Naive thymus-derived CD4-positive, alpha-beta T cell (primary cell): ENCODE data around the gene GRXCR1. TPM values are rescaled to one million over a fixed set of nuclear protein-coding genes. Genes with fewer than 3 reads are reported as not detected.

Experiments used
- ATAC-seq: fragments of 150-1000 bp; cut with Tn5 transposase; 2 replicates; pipeline ENCODE4 v1.10.0; 2021; ENCODE audit warnings: mild to moderate bottlenecking, moderate library complexity
- CTCF ChIA-PET: fragments of 350-600 bp; sonication (Branson Sonifier 250); formaldehyde crosslinking; loops from one replicate; lab custom pipeline; 2021; ENCODE audit warnings: antibody characterized with exemption; lab: Charles Lee
- POLR2A ChIA-PET: fragments of 350-600 bp; sonication (Branson Sonifier 250); formaldehyde crosslinking; loops from one replicate; lab custom pipeline; 2021; ENCODE audit warnings: antibody characterized with exemption, inconsistent platforms; lab: Charles Lee
- DNase-seq, 9 donors: peaks; one replicate each; pipeline versions ENCODE4 v3.0.0 to v3.0.0-alpha.2; 2020 to 2022; ENCODE audit warnings: mixed read lengths in 1 of 9
- H3K27ac ChIP-seq: one replicate; pipeline ENCODE4 v1.7.0; 2013; ENCODE audit warnings: mild to moderate bottlenecking, low read depth, low read length, moderate library complexity
- H3K27me3 ChIP-seq, 2 donors: one replicate each; pipeline ENCODE4 v1.7.0; 2013; ENCODE audit warnings: low read length in 2 of 2, mild to moderate bottlenecking in 2 of 2, moderate library complexity in 2 of 2; ENCODE audit not compliant: control insufficient read depth in 2 of 2, insufficient read depth in 2 of 2
- H3K36me3 ChIP-seq, 3 experiments: 1 replicate in 2 of 3; 2 replicates in 1 of 3; pipeline ENCODE4 v1.7.0; 2013; ENCODE audit warnings: low read length in 3 of 3, mild to moderate bottlenecking in 3 of 3, moderate library complexity in 1 of 3; ENCODE audit not compliant: insufficient read depth in 3 of 3, control insufficient read depth in 2 of 3
- H3K4me1 ChIP-seq, 2 donors: one replicate each; pipeline ENCODE4 v1.7.0; 2013; ENCODE audit warnings: low read length in 2 of 2, mild to moderate bottlenecking in 2 of 2, moderate library complexity in 1 of 2; ENCODE audit not compliant: control insufficient read depth in 2 of 2, insufficient read depth in 2 of 2
- H3K4me3 ChIP-seq: 2 replicates; pipeline ENCODE4 v1.7.0; 2013; ENCODE audit warnings: mild to moderate bottlenecking, low read length
- H3K9me3 ChIP-seq, 3 experiments: 1 replicate in 2 of 3; 2 replicates in 1 of 3; pipeline ENCODE4 v1.7.0; 2013; ENCODE audit warnings: low read length in 3 of 3; ENCODE audit not compliant: control insufficient read depth in 2 of 3
- H3K27ac Mint-ChIP-seq, 9 donors: one replicate each; pipeline ENCODE4 v1.8.0; 2020 to 2022; ENCODE audit warnings: mixed read lengths in 9 of 9, mild to moderate bottlenecking in 8 of 9, moderate library complexity in 5 of 9, inconsistent platforms in 2 of 9
- H3K27me3 Mint-ChIP-seq, 5 donors: one replicate each; pipeline ENCODE4 v1.8.0; 2021 to 2022; ENCODE audit warnings: mixed read lengths in 5 of 5, mild to moderate bottlenecking in 1 of 5
- H3K36me3 Mint-ChIP-seq, 5 donors: one replicate each; pipeline ENCODE4 v1.8.0; 2020 to 2022; ENCODE audit warnings: mixed read lengths in 5 of 5, mild to moderate bottlenecking in 3 of 5, inconsistent platforms in 1 of 5
- H3K4me1 Mint-ChIP-seq, 7 donors: one replicate each; pipeline ENCODE4 v1.8.0; 2020 to 2022; ENCODE audit warnings: mixed read lengths in 7 of 7, mild to moderate bottlenecking in 3 of 7, inconsistent platforms in 1 of 7
- H3K4me3 Mint-ChIP-seq, 10 donors: one replicate each; pipeline ENCODE4 v1.8.0; 2020 to 2022; ENCODE audit warnings: mild to moderate bottlenecking in 10 of 10, mixed read lengths in 10 of 10, moderate library complexity in 6 of 10, inconsistent platforms in 2 of 10
- H3K9me3 Mint-ChIP-seq, 11 donors: one replicate each; pipeline ENCODE4 v1.8.0; 2020 to 2022; ENCODE audit warnings: mixed read lengths in 11 of 11, mild to moderate bottlenecking in 4 of 11, inconsistent platforms in 1 of 11, moderate library complexity in 1 of 11
- intact Hi-C, 2 donors: fragments of 100-400 bp; cut with micrococcal nuclease; formaldehyde crosslinking; loops; one replicate each; pipeline ENCODE4 v1.15.1; 2023
- polyA plus RNA-seq, 2 donors: library from polyadenylated mRNA; unstranded; fragments of 300-500 nt; fragmentation: Illumina TruSeq; gene quantifications; one replicate each; pipeline ENCODE4 v1.2.3, GENCODE V29; 2021
- total RNA-seq, 6 experiments: library from RNA in 5 of 6; stranded (reverse) in 5 of 6; gene quantifications; 1 replicate in 5 of 6; 2 replicates in 1 of 6; pipeline ENCODE4 v1.2.3 and lab custom pipeline; 2021 to 2026

Gene GRXCR1
- total and polyA plus RNA-seq, 7 experiments from 2014 or later, result not detected

DNA sequence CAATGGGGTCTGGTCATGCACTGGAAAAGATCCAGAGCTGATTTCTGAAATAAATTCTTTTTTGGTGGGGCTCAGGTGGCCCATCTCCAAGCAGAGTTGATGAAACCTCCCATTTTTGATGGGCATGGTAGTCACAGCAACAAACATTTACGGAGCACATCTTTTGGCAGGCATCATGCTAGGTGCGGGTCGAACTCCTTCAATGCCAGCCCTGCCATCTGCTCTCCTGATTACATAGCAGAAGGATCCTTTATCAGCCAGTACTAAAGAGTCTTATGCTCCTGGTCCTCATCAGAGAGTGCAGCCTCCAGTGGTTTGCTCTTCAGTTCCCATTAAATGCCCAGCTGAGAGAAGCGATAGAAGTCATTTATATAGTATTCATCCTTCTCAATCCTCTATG is 121.7 kb downstream of the GRXCR1 start:
- H3K36me3 Mint-ChIP-seq, result no peaks in the 10 kb centered on the region
- no peaks in the 10 kb centered on the region for H3K4me1 Mint-ChIP-seq
- H3K27me3 Mint-ChIP-seq, result no peaks in the 10 kb centered on the region
- DNase-seq (no peak), ATAC-seq (no peak)
- Histone ChIP-seq H3K27ac (no peak overlapping the region), H3K27me3 (no peaks in the 10 kb centered on the region), H3K36me3 (no peaks in the 10 kb centered on the region), H3K9me3 (no peaks in the 10 kb centered on the region), H3K4me1 (no peaks in the 10 kb centered on the region), H3K4me3 (no peak overlapping the region)
- H3K27ac Mint-ChIP-seq, result no peak overlapping the region
- H3K4me3 Mint-ChIP-seq, result no peak overlapping the region
- intact Hi-C loops, result no loop called here
- H3K9me3 Mint-ChIP-seq, result peaks cover 0 to 4% (median 0%) of the 10 kb centered on the region in 11 donors
- CTCF ChIA-PET, result no interaction called here
- POLR2A ChIA-PET, result no interaction called here

- intact Hi-C loops, result no loop called here
- Histone ChIP-seq H3K27ac (no peak overlapping the region), H3K27me3 (no peaks in the 10 kb centered on the region), H3K9me3 (no peaks in the 10 kb centered on the region), H3K4me1 (no peaks in the 10 kb centered on the region), H3K36me3 (no peaks in the 10 kb centered on the region), H3K4me3 (no peak overlapping the region)
- DNase-seq (no peak), ATAC-seq (no peak)
- H3K4me1 Mint-ChIP-seq, result no peaks in the 10 kb centered on the region
- no peaks in the 10 kb centered on the region for H3K27me3 Mint-ChIP-seq
- ChIA-PET POLR2A (no interaction called here), CTCF (no interaction called here)
- H3K27ac Mint-ChIP-seq, result no peak overlapping the region
- H3K4me3 Mint-ChIP-seq, result no peak overlapping the region
- H3K36me3 Mint-ChIP-seq, result no peaks in the 10 kb centered on the region
- H3K9me3 Mint-ChIP-seq, result no peaks in the 10 kb centered on the region
Observed at GRCh38 chr4:43041632-43042031, 149.1 kb downstream of the GRXCR1 start.

DNA sequence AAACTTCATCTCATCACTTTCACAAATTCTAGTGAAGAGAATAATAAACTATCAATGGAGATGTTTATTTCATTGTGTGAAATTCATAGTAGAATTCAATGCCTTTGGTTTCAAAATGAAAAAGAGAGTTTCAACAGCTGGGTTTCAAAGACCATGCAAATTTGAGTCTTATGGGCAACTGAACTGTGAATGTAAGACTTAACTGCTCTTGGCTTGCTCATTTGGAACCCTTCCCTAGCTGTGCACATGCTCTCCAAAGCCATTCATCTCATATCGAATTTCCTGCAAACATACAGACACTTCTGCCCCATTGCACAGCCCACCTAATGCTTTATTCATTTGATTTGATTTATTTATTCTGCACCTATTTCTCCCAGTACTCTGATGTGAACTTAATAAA is 154.5 kb downstream of the GRXCR1 start:
- peaks cover 0 to 1% (median 0%) of the 10 kb centered on the region in 11 donors for H3K9me3 Mint-ChIP-seq
- no peak overlapping the region for H3K27ac Mint-ChIP-seq
- no peak for DNase-seq
- CTCF ChIA-PET, result no interaction called here
- no peak overlapping the region for H3K4me3 Mint-ChIP-seq
- Histone ChIP-seq H3K27ac (no peak overlapping the region), H3K27me3 (no peaks in the 10 kb centered on the region), H3K4me3 (no peak overlapping the region), H3K4me1 (no peaks in the 10 kb centered on the region), H3K36me3 (no peaks in the 10 kb centered on the region), H3K9me3 (no peaks in the 10 kb centered on the region)
- intact Hi-C loops, result no loop called here
- ATAC-seq, result no peak
- no peaks in the 10 kb centered on the region for H3K27me3 Mint-ChIP-seq
- H3K36me3 Mint-ChIP-seq, result no peaks in the 10 kb centered on the region
- POLR2A ChIA-PET, result no interaction called here
- H3K4me1 Mint-ChIP-seq, result no peaks in the 10 kb centered on the region

DNA sequence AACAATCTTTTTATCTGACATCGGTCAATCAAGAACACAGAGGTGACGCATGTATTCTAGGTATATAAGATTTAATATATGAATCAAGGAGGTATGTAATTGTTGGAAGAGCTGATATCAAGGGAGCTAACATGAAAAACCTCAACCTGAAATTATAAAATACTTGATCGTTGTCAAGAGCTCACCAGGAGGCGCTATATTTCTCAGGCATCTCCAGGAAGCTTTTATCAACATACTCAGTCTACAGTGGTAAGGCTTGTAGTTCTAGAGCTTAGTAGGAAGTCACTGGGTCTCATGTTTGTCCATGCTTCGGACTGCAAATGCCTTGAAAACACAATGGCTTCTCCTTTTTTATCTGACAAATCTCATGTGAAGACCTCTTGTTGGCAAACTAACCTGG is 156.1 kb downstream of the GRXCR1 start:
- H3K9me3 Mint-ChIP-seq, result peaks cover 0 to 6% (median 0%) of the 10 kb centered on the region in 11 donors
- Histone ChIP-seq H3K9me3 (no peaks in the 10 kb centered on the region), H3K27ac (no peak overlapping the region), H3K4me1 (no peaks in the 10 kb centered on the region), H3K4me3 (no peak overlapping the region), H3K27me3 (no peaks in the 10 kb centered on the region), H3K36me3 (no peaks in the 10 kb centered on the region)
- POLR2A ChIA-PET, result no interaction called here
- no peaks in the 10 kb centered on the region for H3K4me1 Mint-ChIP-seq
- DNase-seq, result no peak
- H3K27ac Mint-ChIP-seq, result no peak overlapping the region
- intact Hi-C loops, result no loop called here
- ATAC-seq, result no peak
- H3K4me3 Mint-ChIP-seq, result no peak overlapping the region
- CTCF ChIA-PET, result no interaction called here
- H3K27me3 Mint-ChIP-seq, result no peaks in the 10 kb centered on the region
- no peaks in the 10 kb centered on the region for H3K36me3 Mint-ChIP-seq

GRCh38 chr4:43049326-43049725 is 156.8 kb downstream of the GRXCR1 start:
- no peaks in the 10 kb centered on the region for H3K4me1 ChIP-seq
- no peak overlapping the region for H3K27ac ChIP-seq
- Mint-ChIP-seq H3K9me3 (peaks cover 0 to 6% (median 0%) of the 10 kb centered on the region in 11 donors), H3K4me1 (no peaks in the 10 kb centered on the region), H3K27ac (no peak overlapping the region), H3K27me3 (no peaks in the 10 kb centered on the region), H3K36me3 (no peaks in the 10 kb centered on the region), H3K4me3 (no peak overlapping the region)
- POLR2A ChIA-PET, result no interaction called here
- CTCF ChIA-PET, result no interaction called here
- intact Hi-C loops, result no loop called here
- no peak overlapping the region for H3K4me3 ChIP-seq
- no peaks in the 10 kb centered on the region for H3K36me3 ChIP-seq
- H3K27me3 ChIP-seq, result no peaks in the 10 kb centered on the region
- no peaks in the 10 kb centered on the region for H3K9me3 ChIP-seq
- DNase-seq (no peak), ATAC-seq (no peak)

DNA sequence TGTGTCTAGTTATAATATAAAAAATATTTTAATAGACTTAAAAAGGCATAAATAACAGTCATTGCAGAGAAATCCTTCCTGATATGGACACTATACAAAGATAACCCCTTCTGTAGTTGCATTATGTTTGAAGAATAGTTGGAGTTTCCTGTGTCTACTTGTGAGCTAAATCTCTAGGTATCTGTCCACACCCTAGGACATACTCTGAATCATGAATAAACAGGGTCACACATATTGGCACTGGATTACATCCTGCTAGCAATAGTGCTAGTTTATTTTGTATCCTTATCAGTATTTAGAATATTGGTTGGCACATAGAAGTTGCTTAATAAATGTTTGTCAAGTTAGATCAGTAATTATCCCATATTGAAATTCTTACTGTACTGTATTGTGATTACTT is 173.9 kb downstream of the GRXCR1 start:
- H3K27me3 ChIP-seq, result no peaks in the 10 kb centered on the region
- Mint-ChIP-seq H3K9me3 (peaks cover 0 to 7% (median 0%) of the 10 kb centered on the region in 11 donors), H3K36me3 (no peaks in the 10 kb centered on the region), H3K4me3 (no peak overlapping the region), H3K4me1 (no peaks in the 10 kb centered on the region), H3K27me3 (no peaks in the 10 kb centered on the region), H3K27ac (no peak overlapping the region)
- ATAC-seq (no peak), DNase-seq (no peak)
- no peak overlapping the region for H3K27ac ChIP-seq
- ChIA-PET POLR2A (no interaction called here), CTCF (no interaction called here)
- H3K9me3 ChIP-seq, result no peaks in the 10 kb centered on the region
- H3K4me3 ChIP-seq, result no peak overlapping the region
- H3K4me1 ChIP-seq, result no peaks in the 10 kb centered on the region
- no peaks in the 10 kb centered on the region for H3K36me3 ChIP-seq
- intact Hi-C loops, result no loop called here

DNA sequence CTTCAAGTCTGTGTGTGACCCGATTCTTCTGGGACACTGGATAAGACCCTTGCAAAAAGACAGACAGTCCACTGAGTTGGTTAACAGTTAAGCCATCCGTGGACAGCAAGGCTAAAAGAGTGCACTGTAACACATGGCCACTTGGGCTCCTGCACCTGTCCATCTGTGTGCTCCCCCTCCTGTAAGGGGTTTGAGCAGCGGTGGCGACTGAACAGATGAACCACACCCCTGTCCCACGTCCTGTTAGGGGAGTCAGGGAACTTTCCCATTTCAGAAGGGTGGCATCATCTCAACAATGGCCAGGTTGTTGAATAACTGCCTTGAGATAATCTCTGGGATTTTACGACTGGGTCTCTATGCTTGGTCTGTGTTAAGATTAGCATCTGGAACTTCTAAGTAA is 178.6 kb downstream of the GRXCR1 start:
- H3K27ac ChIP-seq, result no peak overlapping the region
- Mint-ChIP-seq H3K27ac (no peak overlapping the region), H3K27me3 (no peaks in the 10 kb centered on the region), H3K4me3 (no peak overlapping the region), H3K9me3 (peaks cover 2 to 13% (median 5%) of the 10 kb centered on the region in 11 donors), H3K4me1 (no peaks in the 10 kb centered on the region), H3K36me3 (no peaks in the 10 kb centered on the region)
- DNase-seq (no peak), ATAC-seq (no peak)
- H3K36me3 ChIP-seq, result no peaks in the 10 kb centered on the region
- no peak overlapping the region for H3K4me3 ChIP-seq
- no peaks in the 10 kb centered on the region for H3K27me3 ChIP-seq
- intact Hi-C loops, result no loop called here
- POLR2A ChIA-PET, result no interaction called here
- CTCF ChIA-PET, result no interaction called here
- H3K9me3 ChIP-seq, result no peaks in the 10 kb centered on the region
- H3K4me1 ChIP-seq, result no peaks in the 10 kb centered on the region
